ENCODE measurements around the gene DPF3.

DPF3 gene

DNA sequence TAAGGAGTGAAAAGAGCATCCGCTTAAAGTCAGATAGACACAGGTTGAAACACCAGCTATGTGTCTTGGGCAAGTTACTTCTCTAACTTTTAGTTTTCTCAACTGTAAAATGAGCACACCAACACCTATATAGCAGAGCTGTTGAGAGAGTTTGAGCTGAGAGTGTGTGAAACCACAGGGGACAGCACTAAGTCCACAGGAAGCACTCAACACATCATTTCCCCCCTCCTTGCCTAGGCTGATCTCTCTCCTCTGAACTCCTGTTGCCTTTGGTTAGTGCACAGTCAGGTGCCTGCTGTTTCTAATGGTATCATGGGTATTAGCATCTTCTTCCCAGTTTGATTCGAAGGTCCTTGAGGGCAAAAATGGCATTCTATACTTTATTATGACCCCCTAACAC lies 176.7 kb downstream of the DPF3 start:
- DNase-seq (ENCODE audit: low spot score): no peak
- WGBS, 2 donors (ENCODE audit: extremely low coverage in 2 of 2, insufficient read length in 2 of 2, insufficient replicate concordance in 1 of 2): no CpG with 5 or more reads among the region's 2 CpGs
- Histone ChIP-seq H3K36me3 (replicated peaks in 1 of 2; ENCODE audit: control insufficient read depth in 2 of 2, insufficient read depth in 2 of 2, low read length in 2 of 2) (no peaks in the 10 kb centered on the region), H3K14ac (ENCODE audit: low read length) (no peak overlapping the region), H3K9me3 (replicated peaks in 1 of 2; ENCODE audit: control insufficient read depth in 2 of 2, insufficient read depth in 1 of 2, low read depth in 1 of 2, low read length in 2 of 2) (no peaks in the 10 kb centered on the region), H4K91ac (ENCODE audit: low read depth, low read length, poor library complexity) (no peak overlapping the region), H3K79me1 (ENCODE audit: low read depth, low read length) (no peaks in the 10 kb centered on the region), H2AK5ac (ENCODE audit: low read depth, low read length) (no peak overlapping the region), H3K4me3 (ENCODE audit: low read length in 2 of 2) (no peak overlapping the region), H2BK15ac (ENCODE audit: low read length) (no peak overlapping the region), H3K18ac (ENCODE audit: low read length) (no peak overlapping the region), H3K4me1 (ENCODE audit: control insufficient read depth in 2 of 2, insufficient read depth in 1 of 2, low read depth in 1 of 2, low read length in 2 of 2) (peaks cover 0 to 8% of the 10 kb centered on the region in 2 donors), H2BK120ac (ENCODE audit: low read depth, low read length) (no peak overlapping the region), H2AFZ (ENCODE audit: low read length) (no peak overlapping the region), H3K4me2 (ENCODE audit: insufficient read depth, low read length, poor library complexity, severe bottlenecking) (no peak overlapping the region), H2BK5ac (ENCODE audit: low read length) (no peak overlapping the region), H3K23ac (ENCODE audit: low read depth, low read length, poor library complexity) (no peak overlapping the region), H3K27ac (replicated peaks; ENCODE audit: low read length) (no peak overlapping the region), H3K4ac (ENCODE audit: low read length) (no peak overlapping the region), H3K27me3 (ENCODE audit: control insufficient read depth in 3 of 3, insufficient read depth in 3 of 3, low read depth in 1 of 3, low read length in 3 of 3) (no peaks in the 10 kb centered on the region), H3K9ac (ENCODE audit: low read depth, low read length, poor library complexity) (no peak overlapping the region), H2BK12ac (ENCODE audit: low read length) (no peak overlapping the region), H4K8ac (ENCODE audit: low read depth, low read length) (no peak overlapping the region)

DNA sequence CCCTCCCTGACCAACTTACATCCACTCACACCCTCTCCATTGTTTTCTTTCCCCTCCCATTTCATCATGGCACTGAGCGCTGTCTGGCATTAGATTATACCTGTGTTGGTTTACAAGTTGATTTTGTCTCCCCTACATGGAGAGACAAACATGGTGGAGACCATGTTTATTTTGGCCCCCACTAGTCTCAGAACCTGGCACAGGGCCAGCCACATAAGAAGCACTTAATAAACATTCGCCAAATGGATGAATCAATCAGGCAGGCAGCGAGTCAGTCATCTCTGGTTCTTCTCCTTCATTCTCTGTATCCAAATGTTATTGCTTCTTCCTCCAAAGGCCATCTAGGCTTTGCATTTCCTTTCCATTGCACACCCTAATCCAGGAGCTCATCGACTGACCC lies 177.4 kb downstream of the DPF3 start:
- Histone ChIP-seq H3K9me3 (replicated peaks in 1 of 2; ENCODE audit: control insufficient read depth in 2 of 2, insufficient read depth in 1 of 2, low read depth in 1 of 2, low read length in 2 of 2) (no peaks in the 10 kb centered on the region), H2BK120ac (ENCODE audit: low read depth, low read length) (no peak overlapping the region), H2BK12ac (ENCODE audit: low read length) (no peak overlapping the region), H3K14ac (ENCODE audit: low read length) (no peak overlapping the region), H2AFZ (ENCODE audit: low read length) (no peak overlapping the region), H2BK5ac (ENCODE audit: low read length) (no peak overlapping the region), H3K18ac (ENCODE audit: low read length) (no peak overlapping the region), H3K23ac (ENCODE audit: low read depth, low read length, poor library complexity) (no peak overlapping the region), H3K27ac (replicated peaks; ENCODE audit: low read length) (no peak overlapping the region), H3K4me2 (ENCODE audit: insufficient read depth, low read length, poor library complexity, severe bottlenecking) (no peak overlapping the region), H4K8ac (ENCODE audit: low read depth, low read length) (no peak overlapping the region), H3K4ac (ENCODE audit: low read length) (no peak overlapping the region), H2BK15ac (ENCODE audit: low read length) (no peak overlapping the region), H3K4me1 (ENCODE audit: control insufficient read depth in 2 of 2, insufficient read depth in 1 of 2, low read depth in 1 of 2, low read length in 2 of 2) (peaks cover 0 to 8% of the 10 kb centered on the region in 2 donors), H2AK5ac (ENCODE audit: low read depth, low read length) (no peak overlapping the region), H4K91ac (ENCODE audit: low read depth, low read length, poor library complexity) (no peak overlapping the region), H3K36me3 (replicated peaks in 1 of 2; ENCODE audit: control insufficient read depth in 2 of 2, insufficient read depth in 2 of 2, low read length in 2 of 2) (no peaks in the 10 kb centered on the region), H3K4me3 (ENCODE audit: low read length in 2 of 2) (no peak overlapping the region), H3K79me1 (ENCODE audit: low read depth, low read length) (no peaks in the 10 kb centered on the region), H3K27me3 (ENCODE audit: control insufficient read depth in 3 of 3, insufficient read depth in 3 of 3, low read depth in 1 of 3, low read length in 3 of 3) (no peaks in the 10 kb centered on the region), H3K9ac (ENCODE audit: low read depth, low read length, poor library complexity) (no peak overlapping the region)
- DNase-seq (ENCODE audit: low spot score): no peak
- no CpG with 5 or more reads among the region's 4 CpGs for WGBS, 2 donors (ENCODE audit: extremely low coverage in 2 of 2, insufficient read length in 2 of 2, insufficient replicate concordance in 1 of 2)

DNA sequence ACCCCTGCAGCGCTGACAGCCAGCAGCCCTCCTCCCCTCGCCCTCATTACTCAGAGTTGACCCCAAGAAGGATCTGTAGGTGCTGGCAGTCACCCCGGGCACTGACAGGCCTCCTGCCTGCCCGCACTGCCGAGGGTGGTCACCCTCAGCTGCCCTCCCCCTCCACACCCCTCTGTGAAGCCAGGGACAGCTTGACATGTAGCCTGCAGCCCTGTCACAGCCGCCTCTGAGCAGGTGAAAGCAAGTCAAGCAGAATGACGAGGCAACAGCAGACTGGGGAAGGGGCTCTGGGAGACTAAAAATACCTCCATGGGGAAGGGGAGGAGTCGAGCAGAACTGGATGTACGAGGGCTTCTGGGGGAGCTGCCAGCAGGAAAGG lies 178.1 kb downstream of the DPF3 start:
- no peak overlapping the region for H2AFZ ChIP-seq (ENCODE audit: low read length)
- no peak overlapping the region for H2BK5ac ChIP-seq (ENCODE audit: low read length)
- no peak overlapping the region for H3K27ac ChIP-seq (replicated peaks; ENCODE audit: low read length)
- peak overlapping the region; percentile 81 for H3K18ac ChIP-seq (ENCODE audit: low read length)
- no peak overlapping the region for H3K4ac ChIP-seq (ENCODE audit: low read length)
- peak overlapping the region; percentile 63 for H2BK12ac ChIP-seq (ENCODE audit: low read length)
- DNase-seq (ENCODE audit: low spot score): no peak
- no peak overlapping the region for H3K4me3 ChIP-seq (ENCODE audit: low read length in 2 of 2)
- peaks cover 0 to 8% of the 10 kb centered on the region in 2 donors for H3K4me1 ChIP-seq (ENCODE audit: control insufficient read depth in 2 of 2, insufficient read depth in 1 of 2, low read depth in 1 of 2, low read length in 2 of 2)
- no peaks in the 10 kb centered on the region for H3K36me3 ChIP-seq (replicated peaks in 1 of 2; ENCODE audit: control insufficient read depth in 2 of 2, insufficient read depth in 2 of 2, low read length in 2 of 2)
- H2AK5ac ChIP-seq (ENCODE audit: low read depth, low read length): peak overlapping the region; percentile 15
- no peaks in the 10 kb centered on the region for H3K9me3 ChIP-seq (replicated peaks in 1 of 2; ENCODE audit: control insufficient read depth in 2 of 2, insufficient read depth in 1 of 2, low read depth in 1 of 2, low read length in 2 of 2)
- no peak overlapping the region for H2BK15ac ChIP-seq (ENCODE audit: low read length)
- H3K14ac ChIP-seq (ENCODE audit: low read length): peak overlapping the region; percentile 72
- H3K9ac ChIP-seq (ENCODE audit: low read depth, low read length, poor library complexity): no peak overlapping the region
- no peak overlapping the region for H4K8ac ChIP-seq (ENCODE audit: low read depth, low read length)
- WGBS, 2 donors (ENCODE audit: extremely low coverage in 2 of 2, insufficient read length in 2 of 2, insufficient replicate concordance in 1 of 2): no CpG with 5 or more reads among the region's 9 CpGs
- H3K27me3 ChIP-seq (ENCODE audit: control insufficient read depth in 3 of 3, insufficient read depth in 3 of 3, low read depth in 1 of 3, low read length in 3 of 3): no peaks in the 10 kb centered on the region
- H4K91ac ChIP-seq (ENCODE audit: low read depth, low read length, poor library complexity): no peak overlapping the region
- no peak overlapping the region for H3K4me2 ChIP-seq (ENCODE audit: insufficient read depth, low read length, poor library complexity, severe bottlenecking)
- no peak overlapping the region for H2BK120ac ChIP-seq (ENCODE audit: low read depth, low read length)
- H3K23ac ChIP-seq (ENCODE audit: low read depth, low read length, poor library complexity): no peak overlapping the region
- H3K79me1 ChIP-seq (ENCODE audit: low read depth, low read length): no peaks in the 10 kb centered on the region

DNA sequence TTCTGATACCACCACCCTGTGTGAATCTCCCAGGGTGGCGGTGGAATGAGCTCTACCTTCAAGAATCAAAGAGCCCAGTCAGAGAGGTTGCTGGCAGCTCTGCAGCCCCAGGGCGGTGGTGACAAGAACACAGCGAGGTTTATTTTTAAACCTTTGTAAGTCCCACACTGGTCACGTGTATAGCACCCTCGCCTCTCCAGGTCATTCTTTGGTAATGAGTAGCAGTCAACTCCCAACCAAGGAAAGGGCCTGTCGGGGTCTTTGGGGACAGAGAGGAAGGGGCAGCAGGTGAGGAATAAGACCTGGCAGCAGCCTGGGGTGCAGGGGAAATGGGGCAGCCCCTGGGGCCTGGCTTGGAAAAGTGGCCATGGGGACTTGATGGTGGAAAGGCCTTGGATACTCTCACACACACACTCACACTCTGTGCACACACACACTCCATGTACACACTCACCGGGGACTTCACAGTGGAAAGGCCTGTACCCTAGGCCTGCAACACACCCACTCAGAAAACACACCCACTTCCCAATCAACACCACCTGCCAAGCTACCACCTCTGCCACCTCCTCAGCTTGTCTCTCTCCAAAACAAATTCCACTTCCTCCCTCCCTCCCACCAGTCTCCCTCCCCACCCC lies 178.6 kb downstream of the DPF3 start:
- no CpG with 5 or more reads among the region's 7 CpGs for WGBS, 2 donors (ENCODE audit: extremely low coverage in 2 of 2, insufficient read length in 2 of 2, insufficient replicate concordance in 1 of 2)
- H2BK15ac ChIP-seq (ENCODE audit: low read length): peak overlapping the region; percentile 78
- H2BK12ac ChIP-seq (ENCODE audit: low read length): no peak overlapping the region
- H3K14ac ChIP-seq (ENCODE audit: low read length): peak overlapping the region; percentile 72
- no peak overlapping the region for H4K8ac ChIP-seq (ENCODE audit: low read depth, low read length)
- no peaks in the 10 kb centered on the region for H3K9me3 ChIP-seq (replicated peaks in 1 of 2; ENCODE audit: control insufficient read depth in 2 of 2, insufficient read depth in 1 of 2, low read depth in 1 of 2, low read length in 2 of 2)
- H4K91ac ChIP-seq (ENCODE audit: low read depth, low read length, poor library complexity): no peak overlapping the region
- peaks cover 0 to 8% of the 10 kb centered on the region in 2 donors for H3K4me1 ChIP-seq (ENCODE audit: control insufficient read depth in 2 of 2, insufficient read depth in 1 of 2, low read depth in 1 of 2, low read length in 2 of 2)
- H2AK5ac ChIP-seq (ENCODE audit: low read depth, low read length): peak overlapping the region; percentile 20
- DNase-seq (ENCODE audit: low spot score): no peak
- H2BK5ac ChIP-seq (ENCODE audit: low read length): no peak overlapping the region
- H3K18ac ChIP-seq (ENCODE audit: low read length): no peak overlapping the region
- no peak overlapping the region for H3K4me2 ChIP-seq (ENCODE audit: insufficient read depth, low read length, poor library complexity, severe bottlenecking)
- no peaks in the 10 kb centered on the region for H3K36me3 ChIP-seq (replicated peaks in 1 of 2; ENCODE audit: control insufficient read depth in 2 of 2, insufficient read depth in 2 of 2, low read length in 2 of 2)
- no peak overlapping the region for H3K4me3 ChIP-seq (ENCODE audit: low read length in 2 of 2)
- no peak overlapping the region for H3K27ac ChIP-seq (replicated peaks; ENCODE audit: low read length)
- H2AFZ ChIP-seq (ENCODE audit: low read length): no peak overlapping the region
- no peak overlapping the region for H2BK120ac ChIP-seq (ENCODE audit: low read depth, low read length)
- H3K79me1 ChIP-seq (ENCODE audit: low read depth, low read length): no peaks in the 10 kb centered on the region
- H3K27me3 ChIP-seq (ENCODE audit: control insufficient read depth in 3 of 3, insufficient read depth in 3 of 3, low read depth in 1 of 3, low read length in 3 of 3): no peaks in the 10 kb centered on the region
- H3K23ac ChIP-seq (ENCODE audit: low read depth, low read length, poor library complexity): no peak overlapping the region
- no peak overlapping the region for H3K9ac ChIP-seq (ENCODE audit: low read depth, low read length, poor library complexity)
- H3K4ac ChIP-seq (ENCODE audit: low read length): no peak overlapping the region

All from neuronal stem cell (in vitro differentiated cells).